OCI-LY7 (cell line): ENCODE measurements around the gene HAGHL.

Experiments
- EZH2phosphoT487 ChIP-seq: fragments of 200-600 bp; sonication (generic); IDR thresholded peaks from 2 replicates; pipeline ENCODE4 v1.6.1; 2018; ENCODE audit warnings: low read depth, borderline replicate concordance, mild to moderate bottlenecking, mixed run types, antibody characterized with exemption, low read length, moderate library complexity, mixed read lengths
- TF ChIP-seq, protein P1 (sequence below): fragments of 200-600 bp; sonication (generic); conservative IDR thresholded peaks from 2 replicates; pipeline ENCODE4 v1.5.1; 2014; ENCODE audit warnings: mild to moderate bottlenecking, antibody characterized with exemption, low read length, moderate library complexity, mixed read lengths

- no peak for TF ChIP-seq EZH2phosphoT487
- TF ChIP-seq, protein P1, sequence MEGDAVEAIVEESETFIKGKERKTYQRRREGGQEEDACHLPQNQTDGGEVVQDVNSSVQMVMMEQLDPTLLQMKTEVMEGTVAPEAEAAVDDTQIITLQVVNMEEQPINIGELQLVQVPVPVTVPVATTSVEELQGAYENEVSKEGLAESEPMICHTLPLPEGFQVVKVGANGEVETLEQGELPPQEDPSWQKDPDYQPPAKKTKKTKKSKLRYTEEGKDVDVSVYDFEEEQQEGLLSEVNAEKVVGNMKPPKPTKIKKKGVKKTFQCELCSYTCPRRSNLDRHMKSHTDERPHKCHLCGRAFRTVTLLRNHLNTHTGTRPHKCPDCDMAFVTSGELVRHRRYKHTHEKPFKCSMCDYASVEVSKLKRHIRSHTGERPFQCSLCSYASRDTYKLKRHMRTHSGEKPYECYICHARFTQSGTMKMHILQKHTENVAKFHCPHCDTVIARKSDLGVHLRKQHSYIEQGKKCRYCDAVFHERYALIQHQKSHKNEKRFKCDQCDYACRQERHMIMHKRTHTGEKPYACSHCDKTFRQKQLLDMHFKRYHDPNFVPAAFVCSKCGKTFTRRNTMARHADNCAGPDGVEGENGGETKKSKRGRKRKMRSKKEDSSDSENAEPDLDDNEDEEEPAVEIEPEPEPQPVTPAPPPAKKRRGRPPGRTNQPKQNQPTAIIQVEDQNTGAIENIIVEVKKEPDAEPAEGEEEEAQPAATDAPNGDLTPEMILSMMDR: no peak
Measured at GRCh38 chr16:689175-689897, 37.6 kb upstream of the HAGHL start.
